Central memory CD4-positive, alpha-beta T cell (primary cell): Measurements from ENCODE around the gene FLYWCH1.
"Not testable (repeated sequence)": the region's sequence is repeated elsewhere in the genome, so short reads cannot be mapped to it uniquely, and the experiment has no call there.

Experiments used
- DNase-seq: peaks from one replicate; pipeline ENCODE4 v3.0.0; 2022

The FLYWCH1 gene

GRCh38 chr16:2928151-2928550 is 16.4 kb downstream of the FLYWCH1 start:
- not testable (repeated sequence) for DNase-seq

GRCh38 chr16:2928796-2929195 is 17.1 kb downstream of the FLYWCH1 start:
- DNase-seq, result no peak

GRCh38 chr16:2929693-2930092 is 18.0 kb downstream of the FLYWCH1 start:
- DNase-seq, result no peak

DNA sequence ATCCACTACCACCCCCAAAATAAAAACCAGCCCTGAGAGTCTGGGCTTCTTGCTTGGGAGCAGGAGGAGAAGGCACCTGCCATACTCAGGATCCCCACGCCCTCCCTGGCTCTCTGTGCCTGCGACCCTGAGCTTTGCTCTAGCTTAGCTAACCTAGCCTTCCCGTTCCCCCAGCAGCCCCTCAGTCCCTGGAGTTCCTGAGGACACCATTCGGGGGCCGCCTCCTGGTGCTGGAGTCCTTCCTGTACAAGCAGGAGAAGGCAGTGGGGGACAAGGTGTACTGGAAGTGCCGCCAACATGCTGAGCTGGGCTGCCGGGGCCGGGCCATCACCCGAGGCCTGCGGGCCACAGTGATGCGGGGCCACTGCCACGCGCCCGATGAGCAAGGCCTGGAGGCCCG is 18.5 kb downstream of the FLYWCH1 start:
- no peak for DNase-seq

DNA sequence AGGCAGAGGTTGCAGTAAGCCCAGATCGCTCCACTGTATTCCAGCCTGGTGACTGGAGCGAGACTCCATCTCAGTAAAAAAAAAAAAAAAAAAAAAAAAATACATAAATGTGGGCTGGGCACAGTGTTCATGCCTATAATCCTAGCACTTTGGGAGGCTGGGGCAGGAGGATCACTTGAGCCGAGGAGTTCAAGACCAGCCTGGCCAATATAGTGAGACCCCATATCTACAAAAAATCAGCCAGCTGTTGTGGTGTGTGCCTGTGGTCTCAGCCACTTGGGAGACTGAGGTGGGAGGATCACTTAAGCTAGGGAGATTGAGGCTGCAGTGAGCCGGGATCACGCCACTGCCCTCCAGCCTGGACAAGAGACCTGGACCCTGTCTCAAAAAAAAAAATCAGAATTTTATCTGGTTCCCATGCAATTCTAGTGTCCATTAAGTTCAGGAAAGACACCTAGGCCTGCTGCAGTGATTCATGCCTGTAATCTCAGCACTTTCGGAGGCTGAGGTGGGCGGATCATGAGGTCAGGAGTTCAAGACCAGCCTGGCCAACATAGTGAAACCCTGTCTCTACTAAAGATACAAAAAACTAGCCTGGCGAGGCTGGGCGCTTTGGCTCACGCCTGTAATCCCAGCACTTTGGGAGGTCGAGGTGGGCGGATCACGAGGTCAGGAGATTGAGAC is 19.6 kb downstream of the FLYWCH1 start:
- DNase-seq, result not testable (repeated sequence)

DNA sequence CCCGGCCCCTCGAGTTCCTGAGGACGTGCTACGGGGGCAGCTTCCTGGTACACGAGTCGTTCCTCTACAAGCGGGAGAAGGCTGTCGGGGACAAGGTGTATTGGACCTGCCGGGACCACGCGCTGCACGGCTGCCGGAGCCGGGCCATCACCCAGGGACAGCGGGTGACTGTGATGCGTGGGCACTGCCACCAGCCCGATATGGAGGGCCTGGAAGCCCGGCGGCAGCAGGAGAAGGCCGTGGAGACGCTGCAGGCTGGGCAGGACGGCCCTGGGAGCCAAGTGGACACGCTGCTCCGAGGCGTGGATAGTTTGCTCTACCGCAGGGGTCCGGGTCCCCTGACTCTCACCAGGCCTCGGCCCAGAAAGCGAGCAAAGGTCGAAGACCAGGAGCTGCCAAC is 21.4 kb downstream of the FLYWCH1 start:
- DNase-seq, result no peak

- DNase-seq, result no peak
These were observed 22.0 kb downstream of the FLYWCH1 start for GRCh38 chr16:2933701-2934100.

- DNase-seq, result no peak
These were observed 22.7 kb downstream of the FLYWCH1 start for GRCh38 chr16:2934450-2934849.

DNA sequence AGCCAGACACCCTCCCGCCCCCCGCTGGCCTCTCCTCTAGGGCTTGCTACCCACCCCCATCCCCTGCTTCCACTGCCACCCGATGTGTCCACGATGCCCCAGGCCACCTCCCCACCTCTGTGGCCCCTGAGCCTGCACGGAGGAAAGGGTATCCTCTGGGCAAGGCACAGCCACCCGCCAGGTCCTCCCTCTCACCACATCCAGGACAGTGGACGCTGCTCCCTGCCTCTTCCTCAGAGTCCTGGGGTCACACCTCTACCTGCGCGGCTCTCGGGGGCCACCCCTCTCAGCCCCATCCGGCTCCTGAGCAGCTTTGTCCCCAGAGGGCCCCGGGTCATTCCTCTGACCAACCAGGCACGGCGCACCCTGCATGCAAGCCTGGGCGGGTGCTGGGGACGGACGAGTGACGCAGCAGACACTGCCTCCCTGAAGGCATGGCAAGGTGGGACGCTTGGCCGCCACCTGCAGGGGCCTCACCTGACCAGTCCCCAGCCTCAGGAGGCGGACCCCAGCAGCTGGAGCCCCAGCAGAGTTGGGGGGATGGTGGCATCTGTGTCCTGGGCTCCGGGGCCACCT is 24.8 kb downstream of the FLYWCH1 start:
- no peak for DNase-seq

- no peak for DNase-seq
These were observed 25.4 kb downstream of the FLYWCH1 start for GRCh38 chr16:2937170-2937569.

- no peak for DNase-seq
These were observed 26.5 kb downstream of the FLYWCH1 start for GRCh38 chr16:2938206-2938605.

DNA sequence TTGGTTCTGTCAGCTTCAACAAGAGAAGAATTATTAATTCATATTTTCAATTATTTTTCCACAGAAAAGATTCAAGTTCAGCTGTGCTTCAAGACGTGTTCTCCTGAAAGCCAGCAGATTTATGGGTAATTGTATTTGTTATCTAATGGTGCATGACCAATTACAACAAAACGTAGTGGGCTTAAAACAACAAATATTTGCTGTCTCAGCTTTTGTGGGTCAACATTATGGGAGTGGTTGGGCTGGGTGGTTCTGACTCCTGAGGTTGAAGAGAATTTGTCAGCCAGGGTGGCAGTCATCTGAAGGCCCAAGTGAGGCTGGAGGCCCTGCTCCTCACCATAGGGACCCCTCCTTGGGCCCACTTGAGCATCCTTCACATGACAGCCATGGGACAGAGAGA is 28.2 kb downstream of the FLYWCH1 start:
- no peak for DNase-seq

- no peak for DNase-seq
These were observed 30.3 kb downstream of the FLYWCH1 start for GRCh38 chr16:2942045-2942444.

DNA sequence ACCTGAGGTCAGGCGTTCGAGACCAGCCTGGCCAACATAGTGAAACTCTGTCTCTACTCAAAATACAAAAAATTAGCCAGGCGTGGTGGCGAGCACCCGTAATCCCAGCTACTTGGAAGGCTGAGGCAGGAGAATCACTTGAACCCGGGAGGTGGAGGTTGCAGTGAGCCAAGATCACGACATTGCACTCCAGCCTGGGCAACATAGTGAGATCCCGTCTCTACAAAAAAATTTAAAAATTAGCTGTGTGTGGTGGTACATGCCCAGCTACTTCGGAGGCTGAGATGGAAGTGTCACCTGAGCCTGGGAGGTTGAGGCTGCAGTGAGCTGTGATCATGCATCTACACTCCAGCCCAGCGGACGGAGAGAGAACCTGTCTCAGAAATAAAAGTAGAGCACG is 32.0 kb downstream of the FLYWCH1 start:
- DNase-seq, result not testable (repeated sequence)

DNA sequence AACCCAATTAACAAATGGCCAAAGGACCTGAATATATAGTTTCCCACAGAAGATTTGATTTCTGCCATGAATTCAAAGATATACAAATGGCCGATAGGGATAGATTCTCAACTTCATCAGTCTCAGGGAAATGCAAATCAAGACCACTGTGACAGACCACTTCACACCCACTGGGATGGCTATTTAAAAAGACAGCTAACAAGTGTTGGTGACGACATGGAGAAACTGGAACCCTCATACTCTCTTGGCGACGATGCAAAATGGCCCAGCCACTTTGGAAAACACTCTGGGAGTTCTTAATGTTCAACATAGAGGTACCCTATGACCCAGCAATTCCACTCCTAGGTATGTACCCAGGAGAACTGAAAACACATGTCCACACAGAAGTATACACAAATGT is 34.9 kb downstream of the FLYWCH1 start:
- DNase-seq, result no peak

GRCh38 chr16:2948807-2949704 is 37.3 kb downstream of the FLYWCH1 start:
- DNase-seq, result no peak

DNA sequence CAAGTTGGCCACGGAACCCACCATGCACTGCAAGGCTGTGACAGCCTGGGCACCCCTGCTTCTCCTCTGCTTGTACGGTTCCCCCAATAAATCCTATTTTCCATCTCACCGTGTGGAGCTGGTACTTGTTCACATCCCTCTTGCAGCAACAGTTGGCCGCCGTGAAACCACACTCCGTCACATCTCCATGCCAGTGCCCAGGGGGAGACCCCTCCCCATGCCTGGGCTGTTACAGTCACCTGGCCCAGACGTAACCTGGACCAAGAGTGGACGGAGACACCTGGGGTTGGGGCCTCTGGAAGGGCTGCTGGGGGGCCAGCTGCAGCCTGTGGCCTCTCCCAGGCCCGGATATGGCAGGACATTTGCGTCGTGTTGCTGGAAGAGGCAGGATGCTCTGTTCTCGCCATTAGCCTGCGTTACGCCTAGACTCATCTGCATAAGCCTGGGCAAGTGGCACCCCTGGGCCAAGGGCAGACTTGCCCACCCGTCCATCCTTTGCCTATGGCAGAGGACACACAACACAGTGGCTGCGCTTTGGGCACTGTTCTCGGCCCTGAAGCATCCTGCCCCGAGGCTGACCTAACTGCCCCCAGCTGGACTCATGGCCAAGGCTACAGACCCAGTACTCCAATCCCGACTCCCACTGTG is 38.1 kb downstream of the FLYWCH1 start:
- no peak for DNase-seq

DNA sequence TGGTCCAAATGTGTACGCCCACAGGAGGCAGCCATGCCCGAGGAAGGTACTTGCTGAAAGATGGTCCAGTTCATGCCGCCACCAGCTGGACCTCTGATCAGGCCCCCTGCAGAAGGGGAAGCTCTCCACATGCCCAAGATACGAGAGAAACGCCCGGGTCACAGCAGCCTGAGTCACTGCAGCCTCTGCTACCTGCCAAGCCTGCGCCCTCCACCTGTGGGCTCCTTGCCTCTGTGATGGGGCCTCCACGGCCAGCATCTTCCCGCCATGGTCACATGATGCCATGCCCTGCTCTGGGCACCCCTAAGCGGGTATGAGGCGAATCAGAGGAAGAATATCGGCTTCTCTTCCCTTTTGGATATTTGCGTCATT is 38.6 kb downstream of the FLYWCH1 start:
- DNase-seq, result no peak

DNA sequence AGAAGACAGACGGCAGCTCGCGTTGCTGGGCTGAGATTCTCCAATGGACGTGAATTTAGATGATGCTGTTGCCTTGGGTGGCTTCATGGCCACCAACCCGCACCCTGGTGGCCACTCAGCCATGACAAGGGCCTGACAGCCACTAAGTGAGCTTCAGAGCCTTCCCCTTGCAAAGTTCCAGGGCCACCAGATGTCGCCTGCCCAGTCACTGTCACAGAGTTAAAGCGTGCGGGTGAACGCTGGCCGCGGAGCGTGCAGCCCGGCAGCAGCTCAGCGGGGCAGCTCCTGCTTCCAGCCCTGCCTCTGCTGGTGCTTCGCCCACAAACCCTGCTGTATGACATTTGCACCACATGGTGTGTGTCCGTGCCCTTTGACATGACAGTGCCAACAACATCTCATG is 39.0 kb downstream of the FLYWCH1 start:
- no peak for DNase-seq

- no peak for DNase-seq
These were observed 40.9 kb downstream of the FLYWCH1 start for GRCh38 chr16:2952679-2953078.

DNA sequence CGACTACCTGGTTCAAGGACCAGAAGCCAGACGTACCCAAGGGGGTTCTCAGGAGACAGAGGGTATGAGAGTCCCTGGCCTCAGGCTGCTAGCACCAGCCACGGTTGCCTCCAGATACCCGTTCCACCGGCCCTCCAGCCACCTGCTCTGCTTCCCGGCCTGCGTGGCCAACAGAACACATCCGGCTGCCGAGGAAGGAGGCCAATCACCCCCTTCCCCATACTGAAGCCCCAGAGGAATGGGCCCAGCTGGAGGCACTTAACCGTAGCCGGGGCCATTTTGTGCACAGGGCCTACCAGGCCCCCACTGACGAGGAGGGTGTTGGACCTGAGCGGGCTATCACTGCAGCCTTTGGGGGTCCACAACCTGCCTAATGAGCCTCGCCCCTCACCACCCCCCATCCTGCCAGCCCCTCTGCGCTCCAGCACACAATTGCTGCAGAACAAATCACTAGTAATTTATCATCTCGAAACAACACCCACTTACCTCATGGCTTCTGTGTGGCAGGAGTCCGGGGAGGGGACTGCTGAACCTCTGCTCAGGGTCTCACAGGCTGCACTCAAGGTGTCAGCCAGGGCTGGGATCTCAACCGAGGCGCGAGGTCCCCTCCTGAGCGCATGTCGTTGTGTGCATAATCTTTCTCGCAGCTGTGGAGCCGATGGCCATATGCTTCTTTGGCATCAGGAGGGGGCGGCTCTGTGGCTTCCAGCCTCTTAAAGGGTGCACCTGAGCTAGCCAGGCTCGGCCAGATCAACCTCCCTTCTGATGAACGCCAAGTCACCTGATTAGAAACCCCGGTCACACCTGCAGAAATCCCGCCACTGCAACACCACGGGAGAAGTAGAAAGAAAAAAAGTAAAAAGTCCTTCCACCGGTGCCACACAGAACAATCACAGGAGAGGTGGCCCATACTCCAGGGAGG is 42.2 kb downstream of the FLYWCH1 start:
- no peak for DNase-seq

GRCh38 chr16:2954656-2955381 is 43.1 kb downstream of the FLYWCH1 start:
- DNase-seq, result no peak
